Fibroblast of pulmonary artery (primary cell): ENCODE results near the gene CCDC137.

Source experiments
- DNase-seq: peaks from one replicate; pipeline ENCODE4 v3.0.0-alpha.2; 2010; ENCODE audit warnings: low read depth
- H3K4me3 ChIP-seq: replicated peaks from 2 replicates; pipeline ENCODE4 v1.5.1; 2011; ENCODE audit warnings: low read depth, mild to moderate bottlenecking, control low read depth, low read length, moderate library complexity
- TF ChIP-seq, protein P1 (sequence below): IDR thresholded peaks from 2 replicates; pipeline ENCODE4 v1.5.1; 2011; ENCODE audit warnings: mild to moderate bottlenecking, control low read depth, low read length, inconsistent platforms; ENCODE audit errors: missing control alignments

CCDC137 gene

DNA sequence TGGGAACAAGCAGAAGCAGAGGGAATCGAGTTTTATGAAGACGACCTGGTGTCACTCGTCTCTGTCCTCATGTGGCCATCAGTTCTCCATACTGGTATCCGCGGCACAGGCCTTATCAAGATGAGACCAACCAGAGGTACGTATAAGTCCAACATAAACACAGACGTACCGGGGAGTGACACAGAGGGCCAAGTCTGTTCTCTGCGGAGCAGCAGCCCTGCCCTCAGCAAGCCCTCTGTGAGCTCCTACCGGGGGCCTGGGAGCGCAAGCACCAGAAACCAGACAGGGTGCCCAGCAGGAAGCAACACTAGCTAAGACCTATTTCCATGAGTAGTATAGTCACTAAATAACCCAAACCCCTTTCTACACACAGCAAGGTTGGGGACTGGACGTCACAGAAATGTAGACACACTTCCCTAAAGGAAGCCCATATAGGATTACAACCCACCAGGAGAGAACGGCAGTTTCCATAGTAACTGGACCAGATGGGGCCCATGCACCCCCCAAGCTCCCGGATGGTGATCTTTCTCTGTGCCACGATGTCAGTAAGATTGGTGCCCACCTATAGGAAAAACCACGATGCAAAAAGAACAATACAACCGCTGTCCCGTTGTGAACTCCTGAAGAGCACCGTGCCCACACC is 16.1 kb downstream of the CCDC137 start:
- H3K4me3 ChIP-seq = peak overlapping the region; percentile 87
- TF ChIP-seq, protein P1, sequence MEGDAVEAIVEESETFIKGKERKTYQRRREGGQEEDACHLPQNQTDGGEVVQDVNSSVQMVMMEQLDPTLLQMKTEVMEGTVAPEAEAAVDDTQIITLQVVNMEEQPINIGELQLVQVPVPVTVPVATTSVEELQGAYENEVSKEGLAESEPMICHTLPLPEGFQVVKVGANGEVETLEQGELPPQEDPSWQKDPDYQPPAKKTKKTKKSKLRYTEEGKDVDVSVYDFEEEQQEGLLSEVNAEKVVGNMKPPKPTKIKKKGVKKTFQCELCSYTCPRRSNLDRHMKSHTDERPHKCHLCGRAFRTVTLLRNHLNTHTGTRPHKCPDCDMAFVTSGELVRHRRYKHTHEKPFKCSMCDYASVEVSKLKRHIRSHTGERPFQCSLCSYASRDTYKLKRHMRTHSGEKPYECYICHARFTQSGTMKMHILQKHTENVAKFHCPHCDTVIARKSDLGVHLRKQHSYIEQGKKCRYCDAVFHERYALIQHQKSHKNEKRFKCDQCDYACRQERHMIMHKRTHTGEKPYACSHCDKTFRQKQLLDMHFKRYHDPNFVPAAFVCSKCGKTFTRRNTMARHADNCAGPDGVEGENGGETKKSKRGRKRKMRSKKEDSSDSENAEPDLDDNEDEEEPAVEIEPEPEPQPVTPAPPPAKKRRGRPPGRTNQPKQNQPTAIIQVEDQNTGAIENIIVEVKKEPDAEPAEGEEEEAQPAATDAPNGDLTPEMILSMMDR = no peak

DNA sequence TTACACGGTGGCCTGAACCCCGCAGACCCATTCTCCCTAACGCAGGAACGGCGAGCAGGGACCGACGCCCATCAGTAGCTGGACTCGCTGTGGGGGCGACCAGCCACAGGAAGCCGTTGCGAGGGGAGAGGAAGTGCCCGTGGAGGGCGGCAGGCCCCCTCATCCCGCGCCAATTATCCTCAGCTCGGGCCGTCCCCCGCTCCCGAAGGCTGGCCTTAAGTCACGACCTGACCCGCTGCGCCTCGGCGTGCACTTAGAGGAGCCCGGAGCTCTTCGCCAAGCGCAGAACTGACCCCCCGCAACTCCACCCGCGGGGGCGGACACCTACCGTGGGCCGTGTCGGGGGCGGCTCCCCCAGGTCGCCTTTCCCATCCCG is 16.7 kb downstream of the CCDC137 start:
- H3K4me3 ChIP-seq = peak overlapping the region; percentile 87
- DNase-seq = no peak
- TF ChIP-seq, protein P1 = no peak

More for the DNA sequence above, 16.1 kb downstream of the CCDC137 start:
- DNase-seq = peak; percentile 11

DNA sequence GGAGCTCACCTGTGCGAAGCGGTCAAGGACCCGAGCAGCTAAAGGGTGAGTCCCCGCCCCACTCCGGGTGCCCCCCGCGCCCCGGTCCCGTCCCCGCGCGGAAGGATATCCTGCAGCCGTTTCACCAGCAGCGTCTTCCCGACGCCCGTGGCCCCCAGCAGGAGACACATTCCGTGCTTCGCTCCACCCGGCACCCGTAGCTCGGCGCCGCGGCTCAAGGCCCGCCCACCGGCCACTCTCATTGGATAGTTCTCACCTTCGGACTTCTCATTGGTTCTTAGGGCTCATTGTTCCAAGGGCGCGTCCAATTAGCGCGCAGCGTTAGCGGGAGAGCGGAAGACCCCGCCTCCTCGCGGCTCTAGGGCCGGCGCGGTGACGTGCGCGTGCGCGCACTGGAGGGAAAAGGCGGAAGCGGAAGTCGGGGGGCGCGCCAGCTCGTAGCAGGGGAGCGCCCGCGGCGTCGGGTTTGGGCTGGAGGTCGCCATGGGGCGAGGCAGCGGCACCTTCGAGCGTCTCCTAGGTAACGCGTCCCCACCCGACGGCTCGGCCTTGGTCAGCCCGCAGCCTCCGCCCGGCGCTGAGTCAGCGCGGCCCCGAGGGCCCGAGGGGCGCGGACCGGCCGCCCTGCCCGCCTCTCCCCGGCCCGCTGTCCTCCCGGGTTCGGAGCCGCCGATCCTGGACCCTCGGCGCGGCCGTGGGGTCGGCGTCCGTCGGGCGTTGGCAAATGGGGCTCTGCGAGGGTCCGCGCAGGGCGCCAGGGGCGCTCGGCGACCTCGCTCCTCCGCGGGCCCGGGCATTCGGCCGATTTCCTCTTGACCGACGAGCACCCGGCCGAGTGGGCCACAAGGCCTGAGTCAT is 17.3 kb downstream of the CCDC137 start, which contains the start of the genes ARL16 and HGS:
ARL16 (minus strand) TSS at position 214 of the 858 bp plus-strand sequence; CDS start at position 170, 44 bp downstream.
HGS (plus strand) TSS at position 428 of the 858 bp plus-strand sequence; CDS start at position 484, 56 bp downstream.
- TF ChIP-seq, protein P1 = no peak
- peak; percentile 99 for DNase-seq
- H3K4me3 ChIP-seq = peak within 1 kb of the TSS; percentile 87

DNA sequence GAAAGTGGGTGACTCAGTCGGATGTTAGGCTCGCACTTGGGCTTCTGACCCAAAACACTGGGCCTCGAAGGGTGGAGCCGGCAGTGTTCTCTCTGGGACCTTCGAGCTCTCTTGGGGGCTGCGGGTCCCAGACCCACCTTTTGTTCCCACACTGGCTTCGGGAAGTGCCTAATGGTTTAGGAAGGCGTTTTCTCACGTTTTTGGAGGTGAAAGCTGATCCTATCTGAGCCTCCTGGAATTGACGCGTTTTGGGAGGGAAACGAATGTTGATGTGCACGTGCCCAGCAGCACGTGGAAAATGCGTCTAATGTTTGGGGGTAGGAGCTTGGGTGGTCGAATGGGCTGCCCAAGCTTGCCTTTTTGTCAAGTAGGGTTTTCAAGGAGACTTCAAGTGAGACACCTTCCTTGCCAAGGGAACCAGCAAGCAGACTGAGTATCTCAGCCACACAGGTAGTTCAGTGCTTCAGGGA is 17.9 kb downstream of the CCDC137 start:
- peak overlapping the region; percentile 87 for H3K4me3 ChIP-seq
- TF ChIP-seq, protein P1 = no peak
- DNase-seq = no peak

DNA sequence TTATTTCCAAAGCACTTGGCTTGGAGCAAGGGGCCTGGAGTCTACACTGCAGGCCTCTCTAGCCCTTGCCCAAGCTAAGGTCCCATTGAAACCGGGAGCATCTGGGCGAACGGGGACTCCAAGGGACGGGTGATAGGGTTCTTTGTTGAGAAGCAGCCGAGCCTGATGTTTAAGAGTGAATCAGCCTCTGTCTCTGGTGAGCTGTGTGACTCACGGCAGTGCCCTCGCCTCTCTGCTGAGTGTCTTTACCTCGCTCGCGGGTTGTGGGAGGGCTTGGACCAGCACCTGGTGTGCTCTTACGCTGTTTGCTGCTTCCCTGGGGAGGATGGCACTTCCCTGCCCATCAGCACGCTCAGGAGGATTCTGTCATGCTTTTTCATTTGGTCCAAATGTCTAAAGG is 18.6 kb downstream of the CCDC137 start:
- peak; percentile 46 for DNase-seq
- peak overlapping the region; percentile 87 for H3K4me3 ChIP-seq
- TF ChIP-seq, protein P1 = no peak

DNA sequence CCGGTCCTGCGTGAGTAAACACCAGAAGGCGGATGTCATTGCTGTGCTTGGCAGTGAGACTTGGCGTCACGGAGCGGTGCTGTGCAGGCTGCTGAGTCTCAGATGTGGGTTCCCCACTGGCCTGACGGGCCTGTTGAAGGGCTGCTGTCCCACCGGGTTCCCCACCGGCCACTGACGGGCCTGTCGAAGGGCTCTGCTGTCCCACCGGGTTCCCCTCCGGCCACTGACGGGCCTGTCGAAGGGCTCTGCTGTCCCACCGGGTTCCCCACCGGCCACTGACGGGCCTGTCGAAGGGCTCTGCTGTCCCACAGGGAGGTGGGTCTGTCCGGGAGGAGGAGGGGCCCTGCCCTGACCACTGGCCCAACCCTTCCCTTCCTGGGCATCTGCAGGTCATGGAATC is 20.1 kb downstream of the CCDC137 start:
- no peak for DNase-seq
- TF ChIP-seq, protein P1 = no peak
- no peak overlapping the region for H3K4me3 ChIP-seq
